Measurements from ENCODE around the gene TMEM245.
"Not testable (repeated sequence)": the region's sequence is repeated elsewhere in the genome, so short reads cannot be mapped to it uniquely, and the experiment has no call there.

Gene TMEM245

DNA sequence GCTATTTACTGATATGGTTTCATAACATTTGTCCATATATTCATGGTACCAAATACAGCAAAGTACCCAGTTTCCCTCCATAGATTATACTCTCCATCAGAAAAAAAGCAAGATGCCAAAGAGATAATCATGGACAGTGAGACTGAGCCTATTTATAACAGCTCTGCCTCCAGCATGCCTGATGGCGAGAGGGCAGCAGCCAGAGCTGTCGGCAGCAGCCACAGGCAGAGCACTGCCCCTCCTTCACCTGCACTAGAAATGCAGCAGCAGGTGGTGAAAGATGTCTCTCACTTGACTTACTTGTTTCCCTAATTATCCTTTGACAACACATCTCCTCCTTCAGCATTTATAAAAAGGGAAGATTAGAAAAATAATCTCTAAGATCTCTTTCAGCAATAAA lies 138.9 kb downstream of the TMEM245 start:
- no peak for DNase-seq

DNA sequence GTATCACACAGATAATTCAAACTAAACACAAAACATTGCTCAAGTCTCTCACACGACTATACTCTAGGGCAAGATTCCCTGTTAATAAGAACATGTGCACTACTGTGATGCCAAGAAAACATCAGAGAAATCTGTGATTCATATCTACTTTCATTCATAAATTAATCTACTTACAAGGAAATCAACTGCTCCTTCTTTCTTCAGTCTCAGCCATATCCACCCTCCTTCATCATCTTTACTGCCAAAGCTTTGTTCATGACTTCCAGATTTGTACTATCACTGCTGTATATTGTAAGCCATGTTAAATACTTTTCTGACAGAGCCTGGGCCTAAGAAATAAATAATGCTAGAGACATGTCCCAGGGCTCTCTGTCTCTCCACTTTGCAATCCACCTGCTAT lies 141.5 kb downstream of the TMEM245 start:
- DNase-seq: no peak

DNA sequence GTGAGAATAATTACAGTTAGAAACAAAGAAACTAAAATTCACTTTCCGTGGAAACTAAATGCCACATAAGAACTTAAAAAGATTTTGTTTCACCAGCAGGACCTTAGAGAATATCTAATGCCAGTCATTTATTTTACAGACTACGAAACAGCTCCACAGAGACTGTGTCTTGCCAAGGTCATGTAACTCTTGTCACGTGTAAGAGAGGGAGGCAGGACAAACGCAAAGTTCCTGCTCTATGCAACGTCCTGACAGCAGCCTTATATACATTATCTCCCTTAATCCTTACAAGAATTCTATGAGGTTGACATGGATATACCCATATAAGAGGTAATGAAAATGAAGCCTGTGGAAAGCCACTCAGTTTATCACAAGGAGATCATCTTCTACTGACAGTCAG lies 145.9 kb downstream of the TMEM245 start:
- no peak for DNase-seq

- no peak for DNase-seq
Observed at GRCh38 chr9:108972626-108973209, 147.0 kb downstream of the TMEM245 start.

DNA sequence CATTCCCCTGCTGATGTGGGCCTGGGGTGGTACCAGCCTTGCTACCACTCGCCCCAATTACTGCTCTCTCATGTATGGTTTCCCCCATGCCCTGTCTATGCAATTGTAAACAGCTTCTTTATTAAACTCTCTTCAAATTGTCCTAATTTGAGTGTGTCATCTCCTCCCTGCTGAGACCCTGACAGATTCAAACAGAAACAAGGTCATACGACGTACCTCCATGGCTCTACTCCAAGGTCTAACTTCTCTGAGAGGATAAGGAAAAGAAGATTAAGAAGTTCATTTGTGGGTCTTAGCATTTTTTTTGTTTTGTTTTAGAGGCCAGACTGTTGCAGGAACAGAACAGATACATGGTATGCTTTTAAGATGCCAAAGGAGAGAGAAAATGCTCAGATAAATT lies 147.6 kb downstream of the TMEM245 start:
- DNase-seq: no peak

DNA sequence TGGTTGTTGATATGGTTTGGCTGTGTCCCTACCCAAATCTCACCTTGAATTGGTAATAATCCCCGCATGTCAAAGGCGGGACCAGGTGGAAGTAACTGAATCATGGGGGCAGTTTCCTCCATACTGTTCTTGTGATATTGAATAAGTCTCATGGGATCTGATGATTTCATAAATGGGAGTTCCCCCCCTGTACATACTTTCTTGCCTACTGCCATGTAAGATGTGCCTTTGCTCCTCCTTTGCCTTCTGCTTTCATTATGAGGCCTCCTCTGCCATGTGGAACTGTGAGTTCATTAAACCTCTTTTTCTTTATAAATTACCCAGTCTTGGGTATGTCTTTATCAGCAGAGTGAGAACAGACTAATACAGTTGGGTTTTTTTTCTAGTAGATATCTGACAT lies 148.4 kb downstream of the TMEM245 start:
- DNase-seq: not testable (repeated sequence)

DNA sequence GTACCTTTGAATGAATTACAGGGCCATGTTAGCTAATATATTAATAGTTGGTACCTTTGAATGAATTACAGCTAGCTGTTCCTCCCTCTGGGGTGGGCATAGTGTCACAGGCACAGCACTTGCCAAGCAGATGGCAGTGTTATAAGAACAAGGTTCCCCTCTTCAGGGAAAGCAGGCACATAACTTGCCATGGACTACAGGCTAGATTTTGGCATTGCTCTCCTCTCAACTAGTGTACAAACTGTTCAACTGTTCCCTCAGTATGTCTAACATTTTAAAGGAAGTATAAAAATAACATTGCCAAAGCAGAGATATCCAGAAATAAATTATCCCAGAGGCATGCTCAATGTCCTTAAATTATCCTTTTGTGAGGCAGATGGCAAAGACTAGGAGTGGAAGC lies 151.8 kb downstream of the TMEM245 start:
- no peak for DNase-seq

Measured in stimulated activated CD4-positive, alpha-beta T cell treated with anti-CD3 and anti-CD28 coated beads, Interleukin-15, amount 100 ng/mL, for 24 hours (primary cell).